CD4-positive, alpha-beta T cell treated with Interleukin-6 for 4 hours (primary cell): ENCODE results near the gene ETV5.

Experiments used
- DNase-seq: peaks from one replicate; pipeline ENCODE4 v3.0.0-alpha.2; 2020; ENCODE audit warnings: mixed read lengths

The ETV5 gene

DNA sequence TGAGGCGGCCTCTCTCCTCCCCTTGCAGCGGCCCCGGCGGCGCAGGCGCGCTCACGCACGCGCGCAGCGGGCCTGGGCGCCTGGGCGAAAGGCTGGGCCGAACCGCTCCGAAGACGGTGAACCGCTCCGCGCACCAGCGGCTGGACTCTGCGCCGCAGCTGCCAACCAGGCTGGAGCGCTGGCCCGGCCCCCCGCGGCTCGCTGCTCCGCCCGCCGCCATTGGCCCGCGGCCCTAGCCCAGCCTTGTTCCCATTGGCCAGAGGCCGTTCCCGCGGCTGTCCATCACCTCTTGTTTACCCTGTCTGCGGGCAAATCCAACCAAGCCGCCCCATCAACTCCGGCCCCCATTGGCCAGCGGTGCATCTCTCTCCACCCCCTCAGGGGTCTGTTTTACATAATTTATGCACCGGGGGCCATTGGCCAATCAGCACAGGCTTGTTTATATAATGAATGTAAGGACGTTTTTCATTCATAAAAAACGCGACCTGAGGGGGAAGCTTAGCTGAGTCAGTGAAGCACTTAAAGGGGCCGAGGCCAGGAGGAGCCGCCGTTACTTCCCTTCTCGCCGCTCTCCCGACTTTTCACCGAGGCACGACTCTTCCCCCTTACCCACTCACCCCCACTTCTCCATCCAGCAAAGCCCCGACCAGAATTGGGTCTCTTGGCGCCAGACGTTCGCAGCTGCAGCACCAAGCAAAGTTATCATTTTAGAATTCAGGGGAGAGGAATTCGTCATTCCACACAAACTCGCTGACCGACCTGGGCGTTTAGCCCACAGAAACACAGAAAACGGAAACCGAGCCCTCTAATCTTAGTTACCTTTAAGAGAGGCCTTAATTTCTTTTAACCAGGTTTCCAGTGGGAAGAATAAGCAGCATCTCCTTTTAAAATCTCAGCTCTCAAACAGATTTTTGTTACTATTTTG lies at the start of gene ETV5:
Gene ETV5, minus strand, starts transcription at position 149 of the 925 bp plus-strand sequence. CDS start 3,221 bp downstream, outside the sequence.
- DNase-seq = peak; percentile 80

DNA sequence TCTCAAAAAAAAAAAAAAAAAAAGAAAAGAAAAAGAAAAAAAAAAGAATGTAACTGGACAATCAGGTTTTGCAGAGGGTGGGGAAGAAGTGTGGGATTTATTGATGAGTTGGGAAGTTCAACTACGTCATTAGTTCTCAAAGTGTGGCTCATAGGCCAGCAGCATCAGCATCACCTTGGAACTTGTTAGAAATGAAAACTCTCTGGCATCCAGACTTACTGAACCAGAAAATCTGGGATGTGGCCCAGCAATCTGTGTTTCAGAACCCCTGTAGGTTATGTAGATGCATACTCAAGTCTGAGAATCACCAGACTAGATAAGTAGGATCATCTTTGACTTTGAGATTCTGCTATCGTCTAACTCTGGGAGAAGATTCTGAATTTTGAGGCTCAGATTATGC lies 45.8 kb upstream of the ETV5 start:
- no peak for DNase-seq

DNA sequence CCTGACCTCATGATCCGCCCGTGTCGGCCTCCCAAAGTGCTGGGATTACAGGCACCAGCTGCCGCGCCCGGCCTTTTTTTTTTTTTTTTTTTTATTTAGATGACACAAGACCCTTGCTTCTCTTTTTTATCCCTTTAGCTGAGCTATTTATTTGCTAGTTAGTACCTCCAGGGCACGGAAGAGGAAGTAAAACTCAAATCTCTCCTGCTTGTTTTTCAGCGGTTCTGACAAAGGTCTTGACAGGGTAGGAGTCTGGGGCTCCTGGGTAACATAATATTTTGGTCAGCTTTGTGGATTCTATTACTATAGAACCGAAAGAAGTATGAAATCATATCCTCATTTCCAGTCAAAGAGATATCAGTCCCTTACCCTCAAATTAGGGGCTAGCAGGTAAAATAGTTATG lies 44.0 kb upstream of the ETV5 start:
- DNase-seq = no peak

DNA sequence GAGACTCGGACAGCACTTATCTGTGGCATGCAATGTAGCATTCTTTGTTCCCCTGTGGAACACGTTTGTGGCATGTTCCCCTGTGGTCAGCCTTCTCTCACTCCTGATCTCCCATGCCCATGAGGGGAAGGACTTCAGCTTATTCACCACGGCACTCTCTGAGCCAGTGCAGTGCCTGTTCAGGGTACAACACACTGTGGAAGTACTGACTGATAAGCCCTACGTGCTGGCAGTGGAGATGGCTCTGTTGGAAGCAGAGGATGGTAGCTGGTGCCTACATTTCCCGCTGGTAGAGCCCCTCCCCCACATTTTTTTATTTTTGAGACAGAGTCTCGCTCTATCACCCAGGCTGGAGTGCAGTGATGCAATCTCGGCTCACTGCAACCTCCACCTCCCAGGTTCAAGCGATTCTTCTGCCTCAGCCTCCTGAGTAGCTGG lies 43.5 kb upstream of the ETV5 start:
- DNase-seq = no peak

DNA sequence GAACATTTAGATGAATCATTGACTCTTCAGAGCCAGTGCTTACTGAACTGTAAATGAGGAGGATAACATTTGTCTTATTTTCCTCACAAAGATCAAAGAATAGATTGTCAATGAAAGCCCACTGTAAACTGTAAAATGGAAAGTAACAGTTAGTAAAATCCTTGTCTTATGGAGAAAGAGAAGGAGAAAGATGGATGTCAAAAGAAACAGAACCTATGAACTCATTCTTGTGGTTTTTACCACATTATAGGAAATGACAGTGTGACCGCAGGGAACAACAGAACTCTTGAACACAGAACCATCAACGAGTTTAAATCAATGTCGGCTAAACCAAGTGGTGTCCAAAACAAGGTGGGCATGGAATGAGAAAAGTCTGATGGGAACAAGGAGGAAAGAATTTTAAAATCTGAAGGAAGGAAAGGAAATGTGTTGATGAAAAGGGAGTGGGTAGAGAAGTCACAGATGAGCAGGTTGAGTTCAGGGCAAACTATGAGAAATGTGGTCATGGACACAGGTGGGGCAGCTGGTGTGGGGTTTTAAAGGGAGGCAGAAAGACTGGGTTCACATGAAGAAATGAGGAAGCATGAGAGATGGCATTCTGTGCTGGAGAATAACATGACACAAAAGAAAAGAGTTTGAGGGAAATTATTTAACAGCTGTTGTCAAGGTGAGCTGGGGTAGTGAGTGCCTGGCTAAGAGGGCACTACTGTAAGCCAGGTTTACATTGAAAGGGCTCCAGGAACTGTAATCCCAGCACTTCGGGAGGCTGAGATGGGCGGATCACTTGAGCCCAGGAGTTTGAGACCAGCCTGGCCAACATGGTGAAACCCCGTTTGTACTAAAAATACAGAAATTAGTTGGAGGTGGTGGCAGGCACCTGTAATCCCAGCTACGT lies 42.4 kb upstream of the ETV5 start:
- DNase-seq = no peak

DNA sequence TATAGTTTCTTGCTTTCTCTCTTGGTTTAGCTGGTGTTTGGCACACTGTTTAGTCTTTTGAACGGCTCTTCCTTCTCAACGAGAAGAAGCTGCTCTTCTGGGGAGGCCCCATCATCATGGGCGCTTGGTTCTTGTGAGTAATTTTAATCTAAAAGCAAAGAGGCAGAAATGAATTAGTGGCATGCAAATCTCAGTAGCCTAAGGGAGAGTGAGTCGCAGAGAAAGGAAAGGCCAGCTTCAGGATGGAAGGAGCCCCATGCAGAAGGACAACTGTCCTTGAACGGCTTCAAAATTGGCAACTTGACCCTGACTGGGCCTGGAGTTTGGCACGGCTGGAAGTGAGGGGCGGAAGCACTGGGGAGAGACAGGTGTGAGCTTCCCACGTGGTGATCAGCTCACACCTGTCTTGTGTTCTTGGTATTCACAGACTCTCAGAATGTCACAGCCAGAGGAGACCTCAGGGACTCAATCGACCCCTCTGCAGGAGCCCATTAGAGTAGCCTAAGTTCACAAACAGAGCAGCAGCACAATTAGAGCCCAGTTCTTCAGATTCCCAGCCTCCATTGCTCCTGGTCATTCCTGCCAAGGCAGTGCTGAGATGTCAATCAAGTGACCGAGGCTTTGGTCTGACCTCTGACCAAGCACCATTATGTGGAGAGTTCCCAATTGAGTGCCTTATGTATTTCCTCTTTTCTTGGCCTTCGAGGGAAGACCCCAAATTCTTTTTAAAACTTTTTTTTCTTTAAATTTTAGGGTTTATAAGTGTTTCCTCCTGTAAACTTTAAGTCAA lies 41.3 kb upstream of the ETV5 start:
- no peak for DNase-seq

DNA sequence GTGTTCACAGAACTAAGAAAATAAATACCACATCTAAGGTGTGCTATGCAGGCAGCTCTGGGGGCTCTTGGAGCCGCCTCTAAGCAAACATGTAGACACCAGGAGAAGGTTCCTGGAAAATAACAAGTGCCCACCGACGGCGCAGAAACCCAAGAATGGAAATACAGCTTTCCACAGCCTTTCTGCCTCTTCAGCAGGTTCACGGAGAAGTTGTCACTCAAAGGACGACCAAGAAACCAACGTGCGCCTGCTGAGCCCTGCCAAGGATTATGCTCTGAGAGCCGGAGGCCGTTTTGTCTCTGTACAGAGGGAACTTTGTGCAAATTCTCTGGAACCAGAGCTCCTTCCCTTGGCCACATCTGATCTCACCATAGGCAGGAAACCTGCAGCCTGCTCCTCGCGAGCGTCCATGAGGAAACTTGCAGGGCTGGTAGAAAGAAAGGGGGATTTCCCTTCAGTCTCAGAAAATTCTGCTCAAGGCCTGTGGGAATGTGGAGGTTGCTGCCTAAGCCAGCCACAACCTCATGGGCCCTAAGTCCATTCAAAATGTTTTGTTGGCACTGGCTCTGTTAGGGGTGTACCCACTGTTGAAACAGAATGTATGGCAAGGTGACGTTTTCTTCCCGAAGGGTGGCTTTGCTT lies 40.6 kb upstream of the ETV5 start:
- no peak for DNase-seq

DNA sequence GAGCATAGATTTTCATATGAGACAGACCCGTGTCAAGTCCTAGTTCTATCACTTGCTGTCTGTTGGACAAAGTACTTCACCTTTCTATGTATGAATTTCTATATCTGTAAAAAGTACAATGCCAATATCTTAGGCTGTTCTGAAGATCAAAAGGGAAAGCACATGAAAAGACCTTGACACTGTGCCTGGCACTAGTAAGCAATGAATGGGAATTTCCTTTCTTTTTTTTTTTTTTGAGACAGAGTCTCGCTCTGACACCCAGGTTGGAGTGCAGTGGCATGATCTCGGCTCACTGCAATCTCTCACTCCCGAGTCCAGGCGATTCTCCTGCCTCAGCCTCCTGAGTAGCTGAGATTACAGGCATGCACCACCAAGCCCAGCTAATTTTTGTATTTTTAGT lies 35.4 kb upstream of the ETV5 start:
- DNase-seq = no peak

DNA sequence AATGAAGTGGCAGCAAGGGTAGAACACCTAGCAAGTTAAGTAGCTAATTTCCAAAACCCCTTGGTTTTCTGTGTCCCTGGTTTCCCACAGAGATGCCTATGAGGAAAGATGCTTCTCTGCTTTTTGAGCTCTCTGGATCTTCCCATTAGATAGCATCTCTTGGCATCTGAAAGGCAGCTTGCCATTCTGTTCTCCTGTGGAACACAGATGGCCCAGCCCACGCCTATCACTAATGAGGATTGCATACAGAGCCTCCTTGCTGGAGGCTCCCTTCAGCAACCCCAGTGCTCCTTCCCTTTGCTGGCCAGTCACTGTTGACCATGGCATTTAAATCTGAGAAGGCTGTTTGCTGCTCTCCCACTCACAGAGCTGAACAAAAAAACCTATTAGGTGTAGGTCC lies 34.4 kb upstream of the ETV5 start:
- DNase-seq = no peak

DNA sequence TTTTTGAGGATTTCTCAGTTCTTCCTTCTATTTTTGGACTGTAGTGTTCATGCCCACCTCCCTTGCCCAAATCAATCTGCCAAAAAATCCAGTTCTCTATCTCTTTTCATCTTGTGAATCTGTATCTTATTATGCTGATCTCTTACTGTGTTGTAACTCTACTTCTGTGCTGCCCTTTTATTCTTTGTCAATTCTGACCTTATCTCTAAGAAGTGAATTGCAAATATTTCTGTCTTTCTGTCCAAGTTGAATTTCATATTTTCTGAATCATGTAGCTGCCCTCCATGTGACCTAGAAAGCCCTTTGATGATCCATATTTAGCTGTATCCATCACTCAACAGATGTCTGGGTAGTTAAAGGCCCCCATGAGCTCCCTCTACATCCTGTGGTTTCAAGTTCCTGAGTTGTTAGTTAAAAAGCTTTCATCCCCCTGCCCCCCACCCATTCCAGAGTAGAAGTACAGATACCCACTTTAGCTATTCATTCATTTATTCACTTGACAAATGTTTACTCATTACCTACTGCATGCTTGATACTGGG lies 33.6 kb upstream of the ETV5 start:
- DNase-seq = no peak

DNA sequence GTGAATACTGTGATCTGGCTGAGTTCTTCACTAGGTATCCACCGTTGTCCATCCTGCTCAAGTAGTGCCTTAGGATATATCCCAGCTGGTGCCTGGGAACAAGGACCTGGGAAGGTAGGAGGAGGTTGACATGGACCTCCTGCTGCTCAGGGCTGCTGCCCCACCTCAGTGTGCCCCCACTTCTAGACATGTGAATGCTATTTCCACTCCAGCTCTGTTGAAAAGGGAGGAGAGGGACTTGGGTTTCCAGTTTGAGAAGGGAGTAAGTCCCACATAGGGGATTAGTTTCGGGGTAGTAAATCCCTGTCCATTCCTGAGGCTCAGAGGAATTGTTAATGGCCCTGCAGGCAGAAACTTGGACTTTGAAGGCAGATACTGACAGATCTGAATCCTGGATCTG lies 32.9 kb upstream of the ETV5 start:
- no peak for DNase-seq

DNA sequence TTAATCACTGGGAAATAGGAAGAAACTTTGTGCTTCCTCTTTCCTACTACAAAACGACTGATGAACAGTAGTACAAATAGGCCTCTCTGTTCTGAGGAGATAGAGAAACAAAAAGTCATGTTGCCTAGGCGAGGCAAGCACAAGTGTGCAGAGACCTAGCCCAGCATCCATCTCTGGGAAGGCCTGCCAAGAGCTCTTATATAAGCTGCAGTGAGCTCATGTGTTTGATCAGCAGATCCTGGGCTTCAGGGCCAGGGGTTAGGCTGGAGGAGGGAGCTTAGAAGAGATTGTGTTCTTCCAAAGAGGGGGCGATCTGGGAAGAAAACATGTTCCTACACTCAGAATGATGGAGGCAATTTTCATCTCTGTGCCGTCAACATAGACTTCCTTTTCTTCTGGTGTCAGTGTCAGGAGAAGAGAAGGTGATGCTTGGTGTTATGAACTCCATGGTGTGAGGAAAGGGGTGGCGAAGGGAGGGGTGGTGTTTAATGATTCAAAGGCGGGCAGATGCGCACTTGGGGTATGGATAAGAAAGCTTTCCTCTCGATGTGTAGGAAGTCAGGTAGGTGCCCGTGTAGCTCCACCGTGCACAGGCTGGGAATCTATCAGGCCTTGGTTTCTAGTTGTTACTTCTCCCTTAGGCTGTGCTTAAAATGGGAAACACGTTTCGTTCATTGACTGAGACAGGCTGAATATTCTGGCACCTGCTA lies 29.5 kb upstream of the ETV5 start:
- DNase-seq = no peak

DNA sequence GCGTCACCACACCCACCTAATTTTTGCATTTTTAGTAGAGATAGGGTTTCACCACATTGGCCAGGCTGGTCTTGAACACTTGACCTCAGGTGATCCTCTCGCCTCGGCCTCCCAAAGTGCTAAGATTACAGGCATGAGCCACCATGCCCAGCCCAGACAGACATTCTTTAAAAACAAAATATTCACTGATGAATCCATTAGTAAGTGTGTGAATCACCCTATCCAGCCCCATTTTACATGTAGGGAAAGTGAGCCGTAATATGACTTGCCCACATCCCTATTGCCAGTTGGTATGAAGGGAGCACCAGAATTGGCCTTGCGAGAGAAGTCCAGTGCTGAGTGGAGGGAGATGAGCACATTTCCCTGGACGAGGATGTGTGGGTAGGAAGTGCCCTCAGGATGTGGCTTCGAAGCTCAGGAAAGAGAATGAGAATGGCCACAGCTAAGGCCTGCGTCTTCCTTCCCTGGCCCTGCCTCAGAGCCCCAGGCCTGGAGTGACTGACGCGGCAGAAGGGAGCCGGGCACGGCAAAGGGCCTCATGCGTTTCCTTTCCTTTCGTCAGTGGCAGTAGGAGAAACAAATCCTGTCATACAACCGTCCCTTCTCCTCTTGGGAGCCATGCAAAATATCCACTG lies 28.3 kb upstream of the ETV5 start:
- no peak for DNase-seq

DNA sequence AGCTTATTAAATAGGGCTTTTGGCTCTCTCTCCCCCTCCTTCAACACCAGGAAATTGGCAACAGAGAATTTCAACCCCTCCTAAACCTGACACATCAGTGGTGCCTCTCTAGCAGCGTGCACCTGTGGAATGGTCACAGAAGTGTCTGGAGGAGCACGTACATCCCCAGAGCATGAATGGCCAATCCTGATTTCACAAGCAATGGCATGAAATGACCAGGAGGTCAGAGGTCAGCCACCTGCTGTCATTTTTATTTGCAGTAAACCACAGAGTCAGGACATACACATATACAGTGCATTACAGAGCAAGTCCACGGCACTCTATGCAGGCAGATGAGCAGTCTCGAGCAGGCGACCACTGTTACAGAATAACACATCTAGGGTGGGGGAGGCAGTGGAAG lies 25.1 kb upstream of the ETV5 start:
- DNase-seq = no peak

DNA sequence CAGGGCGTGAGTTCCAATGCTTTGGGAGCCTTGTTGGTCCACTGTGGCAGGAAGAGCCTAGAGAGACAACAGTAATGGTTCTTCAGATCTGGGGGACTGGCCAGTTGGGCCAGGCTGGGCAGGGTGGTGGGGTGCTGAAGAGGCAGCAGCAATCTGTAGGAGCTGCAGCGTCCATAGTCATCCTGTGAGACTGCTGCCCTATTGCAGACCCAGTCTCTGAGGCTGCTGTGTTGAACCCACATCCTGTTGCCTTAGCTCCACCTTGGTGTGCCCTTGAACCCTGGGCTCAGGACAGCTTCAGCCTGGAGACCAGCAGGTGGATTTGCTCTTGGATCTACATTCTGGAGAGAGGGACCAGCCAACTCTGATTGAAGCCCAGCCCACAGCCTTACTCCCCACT lies 23.6 kb upstream of the ETV5 start:
- DNase-seq = no peak

DNA sequence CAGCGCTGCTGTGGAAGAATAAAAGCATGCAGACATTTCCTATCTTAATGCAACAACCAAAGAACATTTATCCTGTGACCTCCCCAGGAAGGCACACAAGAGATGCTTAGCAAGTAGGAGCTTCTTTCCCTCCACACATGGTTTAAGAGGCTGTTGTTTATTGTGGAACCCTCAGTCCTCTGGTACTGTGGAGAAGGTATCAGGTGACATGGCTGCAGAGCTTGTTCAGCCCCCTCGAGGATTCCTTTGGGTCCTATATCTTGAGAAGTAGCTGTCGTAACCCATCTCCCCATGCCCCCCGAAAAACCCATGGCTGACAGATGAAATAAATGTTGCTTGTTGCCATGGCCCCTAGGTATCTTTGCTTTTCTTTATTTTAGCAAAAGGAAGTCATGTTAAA lies 20.3 kb upstream of the ETV5 start:
- DNase-seq = no peak

DNA sequence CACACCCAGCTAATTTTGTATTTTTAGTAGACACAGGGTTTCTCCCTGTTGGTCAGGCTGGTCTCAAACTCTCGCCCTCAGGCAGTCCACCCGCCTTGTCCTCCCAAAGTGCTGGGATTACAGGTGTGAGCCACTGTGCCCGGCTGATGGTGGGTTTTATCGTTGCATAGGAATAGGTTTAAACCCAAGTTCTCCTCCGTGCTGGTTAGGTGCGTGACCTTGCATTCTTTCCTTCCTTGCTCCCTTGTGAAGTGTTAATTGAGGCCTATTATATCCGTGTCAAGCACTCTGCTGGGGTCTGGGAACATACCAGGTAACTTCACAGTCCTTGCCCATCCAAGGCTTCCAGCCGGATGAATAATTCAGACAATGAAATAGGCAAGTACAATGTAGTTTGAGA lies 19.3 kb upstream of the ETV5 start:
- no peak for DNase-seq

DNA sequence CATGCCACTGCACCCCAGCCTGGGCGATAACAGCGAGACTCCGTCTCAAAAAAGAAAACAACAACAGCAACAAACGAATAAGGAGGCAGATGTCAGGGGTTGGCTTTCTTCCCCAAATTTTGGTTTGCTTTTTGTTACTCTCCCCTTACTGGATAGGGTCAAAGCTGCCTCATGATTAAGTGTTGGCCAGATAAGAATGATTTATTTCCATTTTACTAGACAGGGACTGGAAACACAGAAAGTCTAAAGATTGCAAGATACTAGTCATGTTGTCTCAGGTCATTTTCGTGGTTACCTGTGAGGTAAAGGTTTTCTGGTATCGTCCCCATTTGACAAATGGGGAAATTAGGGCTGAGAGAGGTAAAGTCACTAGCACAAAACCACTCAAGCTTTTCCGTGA lies 18.6 kb upstream of the ETV5 start:
- no peak for DNase-seq

DNA sequence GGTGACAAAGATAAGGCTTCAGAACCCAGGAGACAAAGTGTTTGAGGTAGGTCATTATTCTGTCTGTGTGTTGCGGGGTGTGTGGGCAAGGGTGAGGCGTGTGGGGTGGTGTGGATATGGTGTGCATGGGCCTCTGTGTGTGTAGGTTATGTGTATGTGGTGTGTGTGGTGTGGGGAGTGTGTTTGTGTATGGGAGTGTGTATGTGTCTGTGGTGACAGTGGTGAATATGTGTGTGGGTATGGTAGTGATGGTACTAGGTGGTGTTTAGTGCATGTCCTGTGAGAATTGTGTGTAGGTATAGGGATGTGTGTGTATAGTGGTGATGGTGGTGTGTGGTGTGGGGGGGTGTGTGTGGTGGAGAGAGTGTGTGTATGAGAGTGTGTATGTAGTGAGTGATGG lies 16.2 kb upstream of the ETV5 start:
- DNase-seq = no peak

DNA sequence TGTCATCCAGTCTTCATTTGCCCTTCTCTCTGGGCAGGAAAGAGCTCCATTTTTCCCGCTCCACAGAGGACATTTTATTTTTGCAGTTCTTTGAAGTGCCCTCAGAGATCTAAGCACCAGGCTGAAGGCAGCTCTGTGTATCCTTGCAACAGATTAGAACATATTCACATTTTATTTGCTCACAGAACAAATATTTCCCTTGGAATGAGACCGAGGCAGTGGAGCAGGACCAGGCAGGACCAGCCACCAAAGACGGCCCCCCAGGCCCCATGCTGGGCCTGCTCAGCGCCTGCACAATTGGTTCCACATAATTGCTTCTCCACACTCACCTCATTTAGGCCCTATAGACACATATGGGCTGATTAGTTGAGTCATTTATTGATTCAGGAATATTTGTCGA lies 15.7 kb upstream of the ETV5 start:
- DNase-seq = no peak

DNA sequence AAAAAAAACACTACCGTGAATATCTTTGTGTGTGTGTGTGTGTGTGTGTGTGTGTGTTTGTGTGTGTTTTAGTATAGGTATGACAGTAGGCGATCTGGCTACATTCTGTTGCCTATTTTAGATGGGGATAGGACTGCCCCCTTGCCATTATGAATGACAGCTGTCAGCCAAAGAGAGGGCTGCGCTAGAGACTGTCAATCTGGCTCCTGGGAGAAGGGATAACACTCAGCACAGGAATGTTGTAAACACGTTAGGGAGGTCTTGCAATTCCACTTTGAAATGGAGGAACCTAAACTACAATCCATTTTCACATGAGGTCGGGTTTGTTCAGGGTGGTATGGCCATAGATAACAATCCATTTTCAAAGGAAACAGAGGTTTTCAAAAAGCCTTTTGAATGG lies 14.1 kb upstream of the ETV5 start:
- no peak for DNase-seq
